Hepatocyte (in vitro differentiated cells): ENCODE results near the gene CYP26A1.

ENCODE experiments used
- CTCF ChIP-seq: fragments of 200-600 bp; sonication (generic); IDR thresholded peaks from 2 replicates; pipeline ENCODE4 v1.5.1; 2016; ENCODE audit warnings: antibody characterized with exemption, mild to moderate bottlenecking; ENCODE audit not compliant: poor library complexity
- EZH2 ChIP-seq: fragments of 200-600 bp; sonication (generic); IDR thresholded peaks from 2 replicates; pipeline ENCODE4 v1.6.1; 2016; ENCODE audit warnings: antibody characterized with exemption, mild to moderate bottlenecking, borderline replicate concordance

- TF ChIP-seq CTCF = no peak
- TF ChIP-seq EZH2 = no peak
These were observed 50.1 kb downstream of the CYP26A1 start for GRCh38 chr10:93123766-93124165.
